ENCODE measurements around the gene CRACR2A.

The CRACR2A gene

DNA sequence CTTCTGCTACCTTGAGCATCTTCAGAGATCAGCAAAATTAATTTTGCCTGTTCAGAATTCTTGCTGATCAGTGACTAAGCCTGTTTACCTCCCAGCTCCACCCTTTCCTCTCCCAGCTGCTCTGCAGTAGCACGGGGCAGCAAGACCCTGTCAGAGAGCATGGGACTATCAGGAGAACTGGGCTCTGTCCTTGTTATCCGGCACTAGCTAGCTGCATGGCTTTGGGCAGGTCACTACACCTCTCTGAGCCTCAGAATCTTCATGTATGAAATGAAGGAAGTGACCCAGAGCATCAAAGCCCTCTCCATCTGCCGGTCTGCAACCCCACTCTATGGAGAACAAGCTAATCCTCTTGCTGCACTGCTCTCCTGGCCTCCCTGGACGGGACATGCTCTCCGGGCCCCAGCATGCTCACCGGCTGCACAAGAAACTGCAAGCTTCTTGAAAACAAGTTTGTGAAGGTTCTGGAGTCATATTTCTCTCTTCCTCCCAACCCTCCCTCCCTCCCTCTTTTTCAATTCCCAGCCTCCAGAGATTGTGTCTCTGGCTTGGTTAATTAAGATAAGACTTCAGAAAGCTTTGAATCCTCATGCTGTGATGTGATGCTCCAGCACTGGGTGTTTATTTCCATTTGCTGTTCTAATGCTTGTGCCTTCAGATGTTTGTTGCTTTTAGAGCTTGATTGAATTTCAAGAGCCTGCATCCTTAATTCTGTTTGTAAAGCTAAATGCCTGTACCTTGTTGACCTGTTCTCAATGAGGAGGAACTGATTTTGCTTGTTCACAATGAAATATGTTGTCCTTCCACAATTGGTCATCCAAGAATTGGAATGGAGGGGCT, 101.1 kb downstream of the CRACR2A start:
- Histone ChIP-seq H3K9me3 (ENCODE audit: low read length) (no peaks in the 10 kb centered on the region), H3K4me2 (ENCODE audit: low read length) (no peak overlapping the region), H3K4me3 (ENCODE audit: low read depth, low read length, poor library complexity, severe bottlenecking) (no peak overlapping the region), H3K27ac (ENCODE audit: low read depth, low read length, poor library complexity, severe bottlenecking) (no peak overlapping the region), H3K4me1 (ENCODE audit: insufficient read depth, low read length, severe bottlenecking) (no peaks in the 10 kb centered on the region), H3K9me2 (ENCODE audit: low read depth, low read length) (no peaks in the 10 kb centered on the region), H3F3A (ENCODE audit: insufficient read depth, low read length) (no peaks in the 10 kb centered on the region), H4K20me1 (ENCODE audit: insufficient read depth, low read length) (no peaks in the 10 kb centered on the region), H2AFZ (ENCODE audit: low read length) (no peak overlapping the region), H3K36me3 (ENCODE audit: insufficient read depth, low read length) (peaks cover 34% of the 10 kb centered on the region), H3K9ac (ENCODE audit: low read length) (no peak overlapping the region), H3K79me2 (ENCODE audit: insufficient read depth, low read length) (no peaks in the 10 kb centered on the region), H3K27me3 (ENCODE audit: insufficient read depth, low read length) (no peaks in the 10 kb centered on the region)
- TF ChIP-seq EZH2 (IDR thresholded peaks at IDR 0.05; ENCODE audit: borderline replicate concordance, low read length), result no peak
- TF ChIP-seq, protein P1, sequence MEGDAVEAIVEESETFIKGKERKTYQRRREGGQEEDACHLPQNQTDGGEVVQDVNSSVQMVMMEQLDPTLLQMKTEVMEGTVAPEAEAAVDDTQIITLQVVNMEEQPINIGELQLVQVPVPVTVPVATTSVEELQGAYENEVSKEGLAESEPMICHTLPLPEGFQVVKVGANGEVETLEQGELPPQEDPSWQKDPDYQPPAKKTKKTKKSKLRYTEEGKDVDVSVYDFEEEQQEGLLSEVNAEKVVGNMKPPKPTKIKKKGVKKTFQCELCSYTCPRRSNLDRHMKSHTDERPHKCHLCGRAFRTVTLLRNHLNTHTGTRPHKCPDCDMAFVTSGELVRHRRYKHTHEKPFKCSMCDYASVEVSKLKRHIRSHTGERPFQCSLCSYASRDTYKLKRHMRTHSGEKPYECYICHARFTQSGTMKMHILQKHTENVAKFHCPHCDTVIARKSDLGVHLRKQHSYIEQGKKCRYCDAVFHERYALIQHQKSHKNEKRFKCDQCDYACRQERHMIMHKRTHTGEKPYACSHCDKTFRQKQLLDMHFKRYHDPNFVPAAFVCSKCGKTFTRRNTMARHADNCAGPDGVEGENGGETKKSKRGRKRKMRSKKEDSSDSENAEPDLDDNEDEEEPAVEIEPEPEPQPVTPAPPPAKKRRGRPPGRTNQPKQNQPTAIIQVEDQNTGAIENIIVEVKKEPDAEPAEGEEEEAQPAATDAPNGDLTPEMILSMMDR (IDR thresholded peaks at IDR 0.05; ENCODE audit: low read length), result no peak

- no peak overlapping the region for H3K27ac ChIP-seq (ENCODE audit: low read depth, low read length, poor library complexity, severe bottlenecking)
- no peaks in the 10 kb centered on the region for H4K20me1 ChIP-seq (ENCODE audit: insufficient read depth, low read length)
- H3K4me2 ChIP-seq (ENCODE audit: low read length), result no peak overlapping the region
- H3K9ac ChIP-seq (ENCODE audit: low read length), result no peak overlapping the region
- no peaks in the 10 kb centered on the region for H3K9me2 ChIP-seq (ENCODE audit: low read depth, low read length)
- H3K4me1 ChIP-seq (ENCODE audit: insufficient read depth, low read length, severe bottlenecking), result no peaks in the 10 kb centered on the region
- no peaks in the 10 kb centered on the region for H3K79me2 ChIP-seq (ENCODE audit: insufficient read depth, low read length)
- H3K27me3 ChIP-seq (ENCODE audit: insufficient read depth, low read length), result no peaks in the 10 kb centered on the region
- no peak overlapping the region for H3K4me3 ChIP-seq (ENCODE audit: low read depth, low read length, poor library complexity, severe bottlenecking)
- peaks cover 11% of the 10 kb centered on the region; the same call in 1 of the 2 replicates for H3K36me3 ChIP-seq (ENCODE audit: insufficient read depth, low read length)
- no peak overlapping the region for H2AFZ ChIP-seq (ENCODE audit: low read length)
- no peaks in the 10 kb centered on the region for H3F3A ChIP-seq (ENCODE audit: insufficient read depth, low read length)
- H3K9me3 ChIP-seq (ENCODE audit: low read length), result no peaks in the 10 kb centered on the region
- TF ChIP-seq EZH2 (IDR thresholded peaks at IDR 0.05; ENCODE audit: borderline replicate concordance, low read length), result no peak
- TF ChIP-seq, protein P1 (IDR thresholded peaks at IDR 0.05; ENCODE audit: low read length), result no peak
Observed at GRCh38 chr12:3647504-3647903, 105.4 kb downstream of the CRACR2A start.

DNA sequence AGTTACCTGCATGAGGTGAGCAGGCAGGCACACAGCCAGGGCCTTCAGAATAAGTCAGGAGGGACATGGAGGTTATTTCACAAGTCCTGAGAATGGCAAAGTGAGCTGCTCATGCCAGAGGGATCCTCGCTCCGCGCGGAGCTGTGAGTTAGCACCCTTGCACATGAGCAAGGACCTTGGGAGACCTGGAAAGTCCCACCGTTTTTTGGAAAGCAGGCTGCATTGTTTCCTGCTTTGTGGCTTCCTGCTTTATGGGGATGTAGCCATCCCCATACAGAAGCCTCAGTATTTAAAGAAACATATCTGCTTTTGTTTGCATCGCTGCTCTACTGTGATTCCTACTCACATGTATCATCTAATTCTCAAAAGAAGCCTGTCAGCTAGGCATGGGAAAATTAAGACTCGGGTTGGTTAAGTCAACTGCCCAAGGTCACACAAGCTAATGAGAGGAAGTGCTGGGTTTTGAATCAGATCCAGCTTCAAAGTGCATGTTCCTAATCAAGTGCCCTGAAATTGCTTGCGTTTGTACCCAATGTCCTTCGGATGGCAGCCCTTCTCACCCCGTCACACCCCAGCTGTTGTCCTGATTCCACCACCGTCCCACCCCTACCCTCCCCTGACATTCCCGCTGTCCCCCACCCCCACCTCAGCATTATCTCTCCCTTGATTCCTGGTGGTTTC, 106.2 kb downstream of the CRACR2A start:
- TF ChIP-seq, protein P1 (IDR thresholded peaks at IDR 0.05; ENCODE audit: low read length), result no peak
- TF ChIP-seq EZH2 (IDR thresholded peaks at IDR 0.05; ENCODE audit: borderline replicate concordance, low read length), result no peak
- Histone ChIP-seq H3K9ac (ENCODE audit: low read length) (no peak overlapping the region), H3F3A (ENCODE audit: insufficient read depth, low read length) (no peaks in the 10 kb centered on the region)

More for the DNA sequence above, 106.2 kb downstream of the CRACR2A start:
- no peaks in the 10 kb centered on the region for H3K27me3 ChIP-seq (ENCODE audit: insufficient read depth, low read length)
- H3K4me1 ChIP-seq (ENCODE audit: insufficient read depth, low read length, severe bottlenecking), result no peaks in the 10 kb centered on the region
- no peaks in the 10 kb centered on the region for H3K9me3 ChIP-seq (ENCODE audit: low read length)
- no peaks in the 10 kb centered on the region for H3K9me2 ChIP-seq (ENCODE audit: low read depth, low read length)
- no peaks in the 10 kb centered on the region for H4K20me1 ChIP-seq (ENCODE audit: insufficient read depth, low read length)
- H3K4me3 ChIP-seq (ENCODE audit: low read depth, low read length, poor library complexity, severe bottlenecking), result no peak overlapping the region
- H3K27ac ChIP-seq (ENCODE audit: low read depth, low read length, poor library complexity, severe bottlenecking), result no peak overlapping the region
- H3K79me2 ChIP-seq (ENCODE audit: insufficient read depth, low read length), result no peaks in the 10 kb centered on the region
- H2AFZ ChIP-seq (ENCODE audit: low read length), result no peak overlapping the region
- no peak overlapping the region for H3K4me2 ChIP-seq (ENCODE audit: low read length)
- peaks cover 11% of the 10 kb centered on the region; the same call in 1 of the 2 replicates for H3K36me3 ChIP-seq (ENCODE audit: insufficient read depth, low read length)

Measured in OCI-LY1 (cell line).